Osteocyte (in vitro differentiated cells): ENCODE results near the gene ANKRD9. TPM values are rescaled to one million over a fixed set of nuclear protein-coding genes. Genes with fewer than 3 reads are reported as not detected.

ENCODE experiments used
- DNase-seq: peaks from one replicate; pipeline ENCODE4 v3.0.0; 2021; ENCODE audit warnings: mixed read lengths; ENCODE audit not compliant: unreplicated experiment; ENCODE audit errors: extremely low spot score
- H3K27ac Mint-ChIP-seq: one replicate; pipeline ENCODE4 v1.8.0; 2021; ENCODE audit warnings: mild to moderate bottlenecking, mixed read lengths; ENCODE audit not compliant: unreplicated experiment
- H3K27me3 Mint-ChIP-seq: one replicate; pipeline ENCODE4 v1.8.0; 2021; ENCODE audit warnings: mixed read lengths; ENCODE audit not compliant: unreplicated experiment
- H3K36me3 Mint-ChIP-seq: one replicate; pipeline ENCODE4 v1.8.0; 2021; ENCODE audit warnings: mixed read lengths; ENCODE audit not compliant: unreplicated experiment
- H3K4me1 Mint-ChIP-seq: one replicate; pipeline ENCODE4 v1.8.0; 2021; ENCODE audit warnings: mixed read lengths; ENCODE audit not compliant: unreplicated experiment
- H3K4me3 Mint-ChIP-seq: one replicate; pipeline ENCODE4 v1.8.0; 2021; ENCODE audit warnings: mild to moderate bottlenecking, moderate library complexity, mixed read lengths; ENCODE audit not compliant: unreplicated experiment
- H3K9me3 Mint-ChIP-seq: one replicate; pipeline ENCODE4 v1.8.0; 2021; ENCODE audit warnings: mixed read lengths; ENCODE audit not compliant: unreplicated experiment
- CTCF ChIP-seq: fragments of 200-600 bp; sonication (generic); IDR thresholded peaks from 2 replicates; pipeline ENCODE4 v1.5.0; 2021; ENCODE audit warnings: antibody characterized with exemption, mild to moderate bottlenecking, moderate library complexity
- total RNA-seq: library from RNA; stranded (reverse); gene quantifications from 2 replicates; pipeline ENCODE4 v1.2.1, GENCODE V29; 2021

Gene ANKRD9
- total RNA-seq, 1 donor from 2014 or later, result 13.6 TPM

GRCh38 chr14:102539544-102540314 is 30.2 kb upstream of the ANKRD9 start:
- no peak for DNase-seq
- Mint-ChIP-seq H3K9me3 (no peaks in the 10 kb centered on the region), H3K36me3 (no peaks in the 10 kb centered on the region), H3K4me1 (peaks cover 14% of the 10 kb centered on the region), H3K27me3 (peaks cover 4% of the 10 kb centered on the region), H3K4me3 (no peak overlapping the region), H3K27ac (no peak overlapping the region)
- no peak for TF ChIP-seq CTCF

DNA sequence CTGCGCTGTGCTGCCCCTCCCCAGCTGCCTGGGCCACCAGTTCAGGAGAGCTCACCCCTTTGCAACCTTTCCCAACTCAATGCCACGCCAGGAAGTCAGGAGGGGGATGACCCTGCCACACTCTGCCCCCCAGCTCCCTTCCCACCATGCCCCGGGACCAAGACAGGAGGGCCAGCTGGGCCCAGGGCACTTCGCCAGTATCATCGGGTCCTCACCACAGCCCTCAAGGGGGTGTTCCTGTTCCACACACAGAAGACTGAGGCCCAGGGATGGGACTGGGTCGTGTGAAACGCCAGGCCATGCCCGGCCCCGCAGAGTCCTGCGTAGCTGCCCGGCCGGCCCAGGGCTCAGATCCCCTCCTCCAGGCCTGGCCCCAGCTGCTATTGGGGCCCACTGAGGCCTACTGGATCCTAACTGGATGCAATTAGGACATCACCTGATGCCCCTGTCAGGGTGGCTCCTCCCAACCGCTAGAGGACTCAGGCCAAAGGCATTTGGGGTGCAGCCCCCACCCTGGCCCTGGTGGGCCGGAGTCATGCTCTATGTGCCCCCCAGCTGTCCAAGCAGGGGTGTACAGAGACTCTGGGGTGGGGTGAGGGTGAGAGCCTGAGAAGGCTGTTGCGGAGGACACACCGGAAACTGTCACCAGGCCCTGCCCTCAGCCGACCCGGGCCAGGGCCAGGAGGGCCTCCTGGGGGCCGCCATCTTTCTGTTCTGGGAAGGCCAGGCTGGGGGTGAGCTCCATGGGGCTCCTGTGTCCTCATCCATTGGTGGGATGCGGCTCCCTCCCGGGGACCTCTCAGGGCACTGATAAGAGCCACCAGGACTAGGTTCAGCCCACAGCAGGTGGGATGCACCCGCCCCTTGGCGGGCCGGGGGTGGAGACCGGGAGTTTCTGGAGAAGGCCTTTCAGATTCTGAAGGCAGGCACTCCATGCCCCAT is 29.3 kb upstream of the ANKRD9 start:
- peaks cover under 1% of the 10 kb centered on the region for H3K27me3 Mint-ChIP-seq
- TF ChIP-seq CTCF, result no peak
- H3K4me1 Mint-ChIP-seq, result peaks cover 10% of the 10 kb centered on the region
- H3K27ac Mint-ChIP-seq, result no peak overlapping the region
- H3K36me3 Mint-ChIP-seq, result no peaks in the 10 kb centered on the region
- no peaks in the 10 kb centered on the region for H3K9me3 Mint-ChIP-seq
- DNase-seq, result peak; percentile 81
- H3K4me3 Mint-ChIP-seq, result no peak overlapping the region

- Mint-ChIP-seq H3K36me3 (no peaks in the 10 kb centered on the region), H3K27me3 (no peaks in the 10 kb centered on the region), H3K4me1 (peaks cover 9% of the 10 kb centered on the region), H3K27ac (no peak overlapping the region), H3K4me3 (no peak overlapping the region), H3K9me3 (no peaks in the 10 kb centered on the region)
- DNase-seq, result peak; percentile 83
- no peak for TF ChIP-seq CTCF
Observed at GRCh38 chr14:102537981-102538601, 28.5 kb upstream of the ANKRD9 start.

DNA sequence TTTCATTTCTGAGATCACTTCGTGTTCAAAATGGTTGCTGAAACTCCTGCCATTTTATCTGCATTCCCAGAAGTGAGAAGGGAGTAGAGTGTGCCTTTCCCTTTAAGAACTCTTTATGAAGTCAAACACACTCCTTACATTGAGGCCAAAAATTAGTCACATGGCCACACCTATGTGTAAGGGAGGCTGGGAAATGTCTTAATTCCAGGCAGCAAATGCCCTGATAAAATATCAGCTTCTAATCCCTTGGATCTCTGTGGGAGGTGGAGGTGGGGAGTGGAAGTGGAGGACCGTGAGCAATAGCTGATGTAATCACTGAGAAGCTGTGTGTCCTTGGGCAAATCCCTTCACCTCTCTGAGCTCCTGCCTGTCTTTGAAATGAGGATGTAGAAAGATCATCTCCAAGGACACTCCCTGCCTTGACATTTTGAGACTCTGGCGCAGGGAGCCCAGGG is 22.7 kb upstream of the ANKRD9 start:
- no peak for DNase-seq
- no peaks in the 10 kb centered on the region for H3K36me3 Mint-ChIP-seq
- H3K27ac Mint-ChIP-seq, result no peak overlapping the region
- H3K9me3 Mint-ChIP-seq, result no peaks in the 10 kb centered on the region
- no peak for TF ChIP-seq CTCF
- peaks cover 2% of the 10 kb centered on the region for H3K4me1 Mint-ChIP-seq
- H3K4me3 Mint-ChIP-seq, result no peak overlapping the region
- no peaks in the 10 kb centered on the region for H3K27me3 Mint-ChIP-seq
